Testis (tissue), 2 donors: ENCODE results near the gene TRIP12.

Experiments
- POLR2A ChIP-seq: fragments of 450-650 bp; IDR thresholded peaks from one replicate; pipeline ENCODE4 v1.6.1; 2017; ENCODE audit warnings: antibody characterized with exemption, mild to moderate bottlenecking, moderate library complexity
- TF ChIP-seq, protein P1 (sequence below), 3 experiments: fragments of 450-650 bp in 2 of 3; fragments of 200-600 bp in 1 of 3; sonication (generic) in 1 of 3; IDR thresholded peaks; one replicate each; pipeline ENCODE4 v1.5.1; 2016 to 2019; ENCODE audit warnings: antibody characterized with exemption in 3 of 3, mild to moderate bottlenecking in 2 of 3, moderate library complexity in 1 of 3

GRCh38 chr2:229884775-229885699 lies 36.8 kb downstream of the TRIP12 start:
- no peak for TF ChIP-seq POLR2A
- TF ChIP-seq, protein P1, sequence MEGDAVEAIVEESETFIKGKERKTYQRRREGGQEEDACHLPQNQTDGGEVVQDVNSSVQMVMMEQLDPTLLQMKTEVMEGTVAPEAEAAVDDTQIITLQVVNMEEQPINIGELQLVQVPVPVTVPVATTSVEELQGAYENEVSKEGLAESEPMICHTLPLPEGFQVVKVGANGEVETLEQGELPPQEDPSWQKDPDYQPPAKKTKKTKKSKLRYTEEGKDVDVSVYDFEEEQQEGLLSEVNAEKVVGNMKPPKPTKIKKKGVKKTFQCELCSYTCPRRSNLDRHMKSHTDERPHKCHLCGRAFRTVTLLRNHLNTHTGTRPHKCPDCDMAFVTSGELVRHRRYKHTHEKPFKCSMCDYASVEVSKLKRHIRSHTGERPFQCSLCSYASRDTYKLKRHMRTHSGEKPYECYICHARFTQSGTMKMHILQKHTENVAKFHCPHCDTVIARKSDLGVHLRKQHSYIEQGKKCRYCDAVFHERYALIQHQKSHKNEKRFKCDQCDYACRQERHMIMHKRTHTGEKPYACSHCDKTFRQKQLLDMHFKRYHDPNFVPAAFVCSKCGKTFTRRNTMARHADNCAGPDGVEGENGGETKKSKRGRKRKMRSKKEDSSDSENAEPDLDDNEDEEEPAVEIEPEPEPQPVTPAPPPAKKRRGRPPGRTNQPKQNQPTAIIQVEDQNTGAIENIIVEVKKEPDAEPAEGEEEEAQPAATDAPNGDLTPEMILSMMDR (IDR thresholded peaks at IDR 0.05): no peak
